Gastrocnemius medialis (tissue), 4 donors: ENCODE results near the gene TMEM17.

Experiments
- POLR2A ChIP-seq, 2 donors: fragments of 450-650 bp; IDR thresholded peaks; one replicate each; pipeline ENCODE4 v1.6.1; 2017; ENCODE audit warnings: antibody characterized with exemption in 2 of 2, mild to moderate bottlenecking in 2 of 2, moderate library complexity in 2 of 2
- TF ChIP-seq, protein P1 (sequence below), 5 experiments: fragments of 450-650 bp in 3 of 5; fragments of 200-600 bp in 2 of 5; sonication (generic) in 2 of 5; IDR thresholded peaks in 4 of 5; conservative IDR thresholded peaks in 1 of 5; 1 replicate in 4 of 5; 2 replicates in 1 of 5; pipeline ENCODE4 v1.5.1; 2016 to 2019; ENCODE audit warnings: antibody characterized with exemption in 5 of 5, mild to moderate bottlenecking in 3 of 5, moderate library complexity in 3 of 5

DNA sequence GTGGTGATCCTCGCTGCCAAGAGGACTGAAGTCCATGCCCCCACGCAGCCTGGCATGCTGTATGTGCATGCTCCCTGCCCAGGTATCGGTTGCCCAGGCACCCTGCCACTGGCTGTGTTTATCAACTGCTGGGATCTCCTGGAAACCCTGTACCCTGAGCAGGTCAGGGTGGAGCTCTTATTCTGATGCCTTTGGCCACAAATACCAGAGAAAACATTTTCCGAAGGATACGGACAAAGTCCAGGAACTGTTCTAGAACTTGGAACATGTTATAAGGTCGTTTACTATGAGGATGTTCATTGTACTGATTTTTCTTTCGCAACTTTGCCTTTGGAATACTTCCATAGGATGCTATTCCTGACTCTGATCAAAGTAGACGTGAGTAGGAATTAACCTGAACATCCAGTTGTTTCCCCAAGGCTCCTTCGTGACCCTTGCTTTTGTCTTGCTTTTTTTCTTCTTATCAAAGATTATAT is 55.2 kb downstream of the TMEM17 start:
- TF ChIP-seq, protein P1, sequence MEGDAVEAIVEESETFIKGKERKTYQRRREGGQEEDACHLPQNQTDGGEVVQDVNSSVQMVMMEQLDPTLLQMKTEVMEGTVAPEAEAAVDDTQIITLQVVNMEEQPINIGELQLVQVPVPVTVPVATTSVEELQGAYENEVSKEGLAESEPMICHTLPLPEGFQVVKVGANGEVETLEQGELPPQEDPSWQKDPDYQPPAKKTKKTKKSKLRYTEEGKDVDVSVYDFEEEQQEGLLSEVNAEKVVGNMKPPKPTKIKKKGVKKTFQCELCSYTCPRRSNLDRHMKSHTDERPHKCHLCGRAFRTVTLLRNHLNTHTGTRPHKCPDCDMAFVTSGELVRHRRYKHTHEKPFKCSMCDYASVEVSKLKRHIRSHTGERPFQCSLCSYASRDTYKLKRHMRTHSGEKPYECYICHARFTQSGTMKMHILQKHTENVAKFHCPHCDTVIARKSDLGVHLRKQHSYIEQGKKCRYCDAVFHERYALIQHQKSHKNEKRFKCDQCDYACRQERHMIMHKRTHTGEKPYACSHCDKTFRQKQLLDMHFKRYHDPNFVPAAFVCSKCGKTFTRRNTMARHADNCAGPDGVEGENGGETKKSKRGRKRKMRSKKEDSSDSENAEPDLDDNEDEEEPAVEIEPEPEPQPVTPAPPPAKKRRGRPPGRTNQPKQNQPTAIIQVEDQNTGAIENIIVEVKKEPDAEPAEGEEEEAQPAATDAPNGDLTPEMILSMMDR (IDR thresholded peaks at IDR 0.05 in 4 of 5, conservative IDR thresholded peaks at IDR 0.05 in 1 of 5) = no peak
- TF ChIP-seq POLR2A (IDR thresholded peaks at IDR 0.05) = no peak
